Stimulated activated CD8-positive, alpha-beta memory T cell treated with anti-CD3 and anti-CD28 coated beads, Interleukin-2, amount 100 ng/mL, for 48 hours (primary cell): Measurements from ENCODE around the gene TRIM48.
"Not testable (repeated sequence)": the region's sequence is repeated elsewhere in the genome, so short reads cannot be mapped to it uniquely, and the experiment has no call there.

ENCODE experiments used
- DNase-seq, 2 donors: peaks; one replicate each; pipeline ENCODE4 v3.0.0-alpha.2; 2020; ENCODE audit warnings: low read depth in 2 of 2

The TRIM48 gene, protein sequence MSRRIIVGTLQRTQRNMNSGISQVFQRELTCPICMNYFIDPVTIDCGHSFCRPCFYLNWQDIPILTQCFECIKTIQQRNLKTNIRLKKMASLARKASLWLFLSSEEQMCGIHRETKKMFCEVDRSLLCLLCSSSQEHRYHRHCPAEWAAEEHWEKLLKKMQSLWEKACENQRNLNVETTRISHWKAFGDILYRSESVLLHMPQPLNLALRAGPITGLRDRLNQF

DNA sequence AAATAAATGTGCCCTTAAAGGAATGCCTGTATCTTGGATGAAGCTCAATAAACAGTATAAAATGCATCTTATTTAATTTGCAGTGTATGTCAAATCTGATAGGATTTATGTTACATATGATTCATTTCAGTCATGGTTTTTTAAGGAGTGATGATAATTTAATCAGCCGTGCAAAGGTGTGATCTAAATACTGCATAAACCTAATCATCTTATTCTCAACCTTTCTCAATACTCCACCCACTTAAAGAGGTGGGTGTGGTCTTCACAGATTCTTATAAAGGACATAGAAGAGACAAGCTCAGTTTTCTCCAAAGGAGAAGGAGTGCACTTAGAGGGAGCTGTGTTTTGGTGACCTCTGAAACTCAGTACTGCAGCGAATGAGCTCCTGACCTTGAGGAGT, at the start of gene TRIM48:
TSS of gene TRIM48 (plus strand) at position 301 of the 400 bp plus-strand sequence. CDS start 113 bp downstream, outside the sequence.
- not testable (repeated sequence) for DNase-seq

- DNase-seq, result not testable (repeated sequence)
These were observed 23.6 kb upstream of the TRIM48 start for GRCh38 chr11:55238316-55238715.

GRCh38 chr11:55263081-55263480, 1.1 kb downstream of the TRIM48 start:
- DNase-seq, result no peak
